IMR-90 (cell line): ENCODE data around the gene CDKN1C. TPM values are rescaled to one million over a fixed set of nuclear protein-coding genes. Genes with fewer than 3 reads are reported as not detected.

Experiments used
- ATAC-seq: fragments of 200-7000 bp; cut with Tn5 transposase; 2 replicates; pipeline ENCODE4 v1.9.1; 2020; ENCODE audit warnings: low read depth, mild to moderate bottlenecking, moderate library complexity
- BruUV-seq: library from RNA; stranded (reverse); fragments of 400-500 nt; replicated peaks from 2 replicates; lab custom pipeline; 2021; lab: Mats Ljungman, UMichigan
- CTCF ChIA-PET: fragments of 300-600 bp; formaldehyde crosslinking; extraction: SDS; loops from one replicate; lab custom pipeline; 2021; ENCODE audit warnings: antibody characterized with exemption; lab: Yijun Ruan, JAX
- POLR2A ChIA-PET: fragments of 300-600 bp; sonication (Branson Sonifier 250); formaldehyde crosslinking; loops from one replicate; lab custom pipeline; 2022; ENCODE audit warnings: antibody characterized with exemption; ENCODE audit not compliant: unreplicated experiment; lab: Charles Lee
- DNase-seq: peaks from one replicate; pipeline ENCODE4 v3.0.0; 2013
- H2AFZ ChIP-seq: replicated peaks from 2 replicates; pipeline ENCODE3; 2013; ENCODE audit warnings: low read length, mild to moderate bottlenecking; ENCODE audit not compliant: poor library complexity
- H2AK5ac ChIP-seq: 2 replicates; pipeline ENCODE4 v1.6.1; 2013; ENCODE audit warnings: low read depth, low read length, inconsistent platforms
- H2AK9ac ChIP-seq: replicated peaks from 2 replicates; pipeline ENCODE3; 2013; ENCODE audit warnings: mild to moderate bottlenecking, low read depth, low read length, moderate library complexity; ENCODE audit not compliant: poor library complexity
- H2BK120ac ChIP-seq: 2 replicates; pipeline ENCODE4 v1.6.1; 2013; ENCODE audit warnings: low read depth, low read length, inconsistent platforms
- H2BK15ac ChIP-seq: 3 replicates; pipeline ENCODE4 v1.6.1; 2013; ENCODE audit warnings: low read depth, low read length, inconsistent platforms
- H2BK20ac ChIP-seq: 2 replicates; pipeline ENCODE4 v1.6.1; 2013; ENCODE audit warnings: low read depth, mild to moderate bottlenecking, inconsistent platforms, low read length, moderate library complexity
- H2BK5ac ChIP-seq: 2 replicates; pipeline ENCODE4 v1.6.1; 2013; ENCODE audit warnings: mild to moderate bottlenecking, low read depth, low read length, inconsistent platforms; ENCODE audit not compliant: poor library complexity, severe bottlenecking
- H3K14ac ChIP-seq: replicated peaks from 2 replicates; pipeline ENCODE4 v1.6.1; 2013; ENCODE audit warnings: low read depth, low read length, inconsistent platforms
- H3K18ac ChIP-seq: 2 replicates; pipeline ENCODE4 v1.6.1; 2013; ENCODE audit warnings: low read depth, low read length, control low read depth
- H3K23ac ChIP-seq: 2 replicates; pipeline ENCODE4 v1.6.1; 2013; ENCODE audit warnings: low read depth, low read length, inconsistent platforms
- H3K27ac ChIP-seq: 2 replicates; pipeline ENCODE4 v1.5.1; 2013; ENCODE audit warnings: mild to moderate bottlenecking, control low read depth, low read length; ENCODE audit not compliant: insufficient read depth
- H3K27me3 ChIP-seq: 2 replicates; pipeline ENCODE4 v1.6.1; 2013; ENCODE audit warnings: low read length; ENCODE audit not compliant: control insufficient read depth, insufficient read depth
- H3K36me3 ChIP-seq: 2 replicates; pipeline ENCODE4 v1.6.1; 2013; ENCODE audit warnings: low read length, mixed read lengths; ENCODE audit not compliant: control insufficient read depth, insufficient read depth
- H3K4ac ChIP-seq: 2 replicates; pipeline ENCODE4 v1.6.1; 2013; ENCODE audit warnings: low read depth, low read length, inconsistent platforms
- H3K4me1 ChIP-seq: 2 replicates; pipeline ENCODE4 v1.6.1; 2013; ENCODE audit warnings: low read length, mixed read lengths; ENCODE audit not compliant: control insufficient read depth, insufficient read depth
- H3K4me2 ChIP-seq: 2 replicates; pipeline ENCODE4 v1.6.1; 2013; ENCODE audit warnings: low read depth, mild to moderate bottlenecking, control low read depth, low read length, moderate library complexity
- H3K4me3 ChIP-seq: 2 replicates; pipeline ENCODE4 v1.5.1; 2013; ENCODE audit warnings: low read depth, mild to moderate bottlenecking, control low read depth, low read length, moderate library complexity; ENCODE audit not compliant: insufficient read depth
- H3K56ac ChIP-seq: 2 replicates; pipeline ENCODE4 v1.6.1; 2013; ENCODE audit warnings: low read length, inconsistent platforms; ENCODE audit not compliant: insufficient read depth; ENCODE audit errors: extremely low read depth
- H3K79me1 ChIP-seq, 2 experiments: 2 replicates each; pipeline ENCODE4 v1.6.1; 2013; ENCODE audit warnings: low read length in 2 of 2, inconsistent platforms in 1 of 2, low read depth in 1 of 2
- H3K9ac ChIP-seq: 2 replicates; pipeline ENCODE4 v1.6.1; 2013; ENCODE audit warnings: low read depth, low read length, control low read depth
- H3K9me1 ChIP-seq: 2 replicates; pipeline ENCODE4 v1.6.1; 2013; ENCODE audit warnings: low read length, inconsistent platforms; ENCODE audit not compliant: insufficient read depth
- H3K9me3 ChIP-seq: 2 replicates; pipeline ENCODE4 v1.6.1; 2013; ENCODE audit warnings: low read length; ENCODE audit not compliant: control insufficient read depth, insufficient read depth
- H4K20me1 ChIP-seq: 2 replicates; pipeline ENCODE4 v1.6.1; 2013; ENCODE audit warnings: low read length, inconsistent platforms; ENCODE audit not compliant: insufficient read depth
- H4K5ac ChIP-seq: 2 replicates; pipeline ENCODE4 v1.6.1; 2013; ENCODE audit warnings: mild to moderate bottlenecking, low read depth, low read length, control low read depth
- H4K8ac ChIP-seq, 2 experiments: 2 replicates each; pipeline ENCODE4 v1.6.1; 2013; ENCODE audit warnings: low read depth in 2 of 2, low read length in 2 of 2, control low read depth in 1 of 2, inconsistent platforms in 1 of 2
- H4K91ac ChIP-seq: 2 replicates; pipeline ENCODE4 v1.6.1; 2013; ENCODE audit warnings: low read depth, low read length, inconsistent platforms; ENCODE audit not compliant: insufficient read depth
- BHLHE40 ChIP-seq: fragments of 150-350 bp; IDR thresholded peaks from 2 replicates; pipeline ENCODE4 v1.6.1; 2016; ENCODE audit warnings: mild to moderate bottlenecking, low read depth, low read length
- CEBPB ChIP-seq: IDR thresholded peaks from 2 replicates; pipeline ENCODE4 v1.6.1; 2012; ENCODE audit warnings: low read depth, low read length, improper control_type of control experiment
- CHD1 ChIP-seq: IDR thresholded peaks from 2 replicates; pipeline ENCODE4 v1.6.1; 2012; ENCODE audit warnings: low read depth, low read length, improper control_type of control experiment
- FOS ChIP-seq: fragments of 150-350 bp; IDR thresholded peaks from 2 replicates; pipeline ENCODE4 v1.6.1; 2016; ENCODE audit warnings: low read depth, low read length
- MAFK ChIP-seq: IDR thresholded peaks from 2 replicates; pipeline ENCODE4 v1.6.1; 2012; ENCODE audit warnings: low read depth, low read length, improper control_type of control experiment
- MAZ ChIP-seq: IDR thresholded peaks from 2 replicates; pipeline ENCODE4 v1.6.1; 2012; ENCODE audit warnings: low read depth, mild to moderate bottlenecking, low read length, improper control_type of control experiment, moderate library complexity, borderline replicate concordance
- MXI1 ChIP-seq: IDR thresholded peaks from 2 replicates; pipeline ENCODE4 v1.6.1; 2012; ENCODE audit warnings: low read depth, mild to moderate bottlenecking, low read length, moderate library complexity, borderline replicate concordance
- NFE2L2 ChIP-seq: fragments of 150-350 bp; IDR thresholded peaks from 2 replicates; pipeline ENCODE4 v1.6.1; 2016; ENCODE audit warnings: low read depth, mild to moderate bottlenecking, low read length
- POLR2A ChIP-seq: IDR thresholded peaks from 2 replicates; pipeline ENCODE4 v1.6.1; 2012; ENCODE audit warnings: mild to moderate bottlenecking, low read depth, low read length
- RAD21 ChIP-seq: IDR thresholded peaks from 2 replicates; pipeline ENCODE4 v1.6.1; 2012; ENCODE audit warnings: low read length, improper control_type of control experiment
- RCOR1 ChIP-seq: IDR thresholded peaks from 2 replicates; pipeline ENCODE4 v1.6.1; 2012; ENCODE audit warnings: mild to moderate bottlenecking, low read length, improper control_type of control experiment; ENCODE audit not compliant: insufficient replicate concordance
- RFX5 ChIP-seq: IDR thresholded peaks from 2 replicates; pipeline ENCODE4 v1.8.0; 2012; ENCODE audit warnings: low read depth, mild to moderate bottlenecking, low read length, moderate library complexity
- SMC3 ChIP-seq: fragments of 150-350 bp; IDR thresholded peaks from 2 replicates; pipeline ENCODE4 v1.6.1; 2016; ENCODE audit warnings: low read depth, mild to moderate bottlenecking, antibody characterized with exemption, low read length, moderate library complexity
- WGBS, 2 experiments: methylation state at CpG; one replicate each; pipeline versions ENCODE4 v1.1.5 to v1.1.7; 2013; ENCODE audit warnings: missing lambda C conversion rate in 2 of 2; ENCODE audit not compliant: insufficient read length in 1 of 2; ENCODE audit errors: extremely low coverage in 2 of 2; 5-methylcytosine and 5-hydroxymethylcytosine counted together
- dilution Hi-C: fragments of 300-500 bp; cut with HindIII; formaldehyde crosslinking; loops from one replicate; pipeline ENCODE4 v1.14.3; 2018; ENCODE audit warnings: low sequenced_read_pairs; ENCODE audit not compliant: unreplicated experiment
- in situ Hi-C: fragments of 300-500 bp; cut with MboI; formaldehyde crosslinking; loops from 3 replicates; pipeline ENCODE4 v1.14.3; 2019; ENCODE audit warnings: low sequenced_read_pairs, inconsistent platforms, mixed read lengths
- intact Hi-C: fragments of 100-400 bp; cut with micrococcal nuclease; formaldehyde crosslinking; loops from 2 replicates; pipeline ENCODE4 v1.10.0; 2022
- polyA plus RNA-seq, 3 experiments: library from polyadenylated mRNA; depleted of rRNA; stranded (reverse); fragments of >200 nt; gene quantifications; 2 replicates each; pipeline ENCODE4 v1.2.3, GENCODE V29; 2012; ENCODE audit warnings: low replicate concordance in 1 of 3
- total RNA-seq: library from RNA; depleted of rRNA; stranded (reverse); fragments of >200 nt; gene quantifications from 2 replicates; pipeline ENCODE4 v1.2.3, GENCODE V29; 2012
- TF ChIP-seq, protein P1 (sequence below): fragments of 150-350 bp; IDR thresholded peaks from 2 replicates; pipeline ENCODE4 v1.6.1; 2016; ENCODE audit warnings: low read depth, mild to moderate bottlenecking, low read length, moderate library complexity, borderline replicate concordance
- TF ChIP-seq, protein P2 (sequence below): conservative IDR thresholded peaks from 2 replicates; pipeline ENCODE4 v1.5.1; 2012; ENCODE audit warnings: mild to moderate bottlenecking, low read depth, low read length, improper control_type of control experiment

The CDKN1C gene
- total and polyA plus RNA-seq, 2 of the 4 experiments (the other 2 are of a cell fraction) = 1.6 to 3.0 TPM

DNA sequence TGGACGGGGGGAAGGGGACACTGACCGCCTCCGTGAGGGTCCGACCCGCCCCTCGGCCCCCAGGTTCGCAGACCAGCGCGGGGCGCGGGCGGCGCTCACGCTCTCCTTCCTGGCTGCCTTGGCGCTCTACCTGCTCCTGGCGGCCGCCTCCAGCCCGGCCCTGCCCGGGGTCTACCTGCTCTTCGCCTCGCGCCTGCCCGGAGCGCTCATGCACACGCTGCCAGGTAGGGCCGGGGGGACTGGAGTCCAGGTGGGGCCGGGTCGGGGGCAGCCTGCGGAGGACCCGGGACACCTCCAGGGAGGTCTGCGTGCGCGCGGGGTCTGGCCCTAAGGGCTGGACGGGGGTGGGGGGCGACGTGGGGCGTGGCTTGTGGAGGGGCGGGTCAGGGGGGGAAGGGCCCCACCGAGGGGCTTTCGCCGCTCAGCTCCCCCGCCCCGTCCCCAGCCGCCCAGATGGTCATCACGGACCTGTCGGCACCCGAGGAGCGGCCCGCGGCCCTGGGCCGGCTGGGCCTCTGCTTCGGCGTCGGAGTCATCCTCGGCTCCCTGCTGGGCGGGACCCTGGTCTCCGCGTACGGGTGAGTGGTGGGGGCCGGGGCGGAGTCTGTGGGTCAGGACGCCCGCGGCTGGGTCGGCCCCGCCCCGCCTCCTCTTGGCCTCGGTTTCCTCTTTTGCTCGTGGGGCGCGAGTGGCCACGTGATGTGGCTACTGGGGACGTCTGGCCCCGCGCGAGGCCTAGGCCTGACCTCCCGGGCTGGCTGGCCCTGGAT lies 23.7 kb upstream of the CDKN1C start:
- Histone ChIP-seq H3K23ac (no peak overlapping the region), H4K91ac (no peak overlapping the region), H3K4me3 (no peak overlapping the region), H2AFZ (no peak overlapping the region), H3K14ac (no peak overlapping the region), H2AK5ac (no peak overlapping the region), H2BK15ac (no peak overlapping the region), H3K27ac (no peak overlapping the region), H4K5ac (no peak overlapping the region), H2AK9ac (no peak overlapping the region), H3K36me3 (peaks cover 2% of the 10 kb centered on the region; the same call in 1 of the 2 replicates), H2BK20ac (no peak overlapping the region), H3K79me1 (peaks cover 0 to 7% of the 10 kb centered on the region in 2 experiments; a peak in 2 of 4 replicates), H4K8ac (no peak overlapping the region), H2BK120ac (no peak overlapping the region), H3K18ac (no peak overlapping the region), H4K20me1 (no peaks in the 10 kb centered on the region), H2BK5ac (no peak overlapping the region), H3K27me3 (no peaks in the 10 kb centered on the region), H3K4ac (no peak overlapping the region), H3K9me3 (peaks cover 3% of the 10 kb centered on the region; the same call in 1 of the 2 replicates), H3K4me2 (no peak overlapping the region), H3K4me1 (peaks cover 16% of the 10 kb centered on the region), H3K9ac (no peak overlapping the region), H3K9me1 (peaks cover 11% of the 10 kb centered on the region), H3K56ac (no peak overlapping the region)
- CTCF ChIA-PET = no interaction called here
- dilution Hi-C loops = no loop called here
- intact Hi-C loops = no loop called here
- in situ Hi-C loops = no loop called here
- DNase-seq (no peak), ATAC-seq (no peak)
- WGBS, 2 experiments = 42% methylated on average over 37 of the region's 78 CpGs; no CpG with 5 or more reads in 1 of the 2 experiments
- POLR2A ChIA-PET = no interaction called here
- BruUV-seq = no TSS peak
- TF ChIP-seq MAZ (no peak), MAFK (no peak), SMC3 (no peak), MXI1 (no peak), CEBPB (no peak), BHLHE40 (no peak), FOS (no peak), CHD1 (no peak), RCOR1 (no peak), POLR2A (no peak), NFE2L2 (no peak), RAD21 (no peak), RFX5 (no peak)
- TF ChIP-seq, protein P1, sequence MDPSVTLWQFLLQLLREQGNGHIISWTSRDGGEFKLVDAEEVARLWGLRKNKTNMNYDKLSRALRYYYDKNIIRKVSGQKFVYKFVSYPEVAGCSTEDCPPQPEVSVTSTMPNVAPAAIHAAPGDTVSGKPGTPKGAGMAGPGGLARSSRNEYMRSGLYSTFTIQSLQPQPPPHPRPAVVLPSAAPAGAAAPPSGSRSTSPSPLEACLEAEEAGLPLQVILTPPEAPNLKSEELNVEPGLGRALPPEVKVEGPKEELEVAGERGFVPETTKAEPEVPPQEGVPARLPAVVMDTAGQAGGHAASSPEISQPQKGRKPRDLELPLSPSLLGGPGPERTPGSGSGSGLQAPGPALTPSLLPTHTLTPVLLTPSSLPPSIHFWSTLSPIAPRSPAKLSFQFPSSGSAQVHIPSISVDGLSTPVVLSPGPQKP = no peak
- TF ChIP-seq, protein P2, sequence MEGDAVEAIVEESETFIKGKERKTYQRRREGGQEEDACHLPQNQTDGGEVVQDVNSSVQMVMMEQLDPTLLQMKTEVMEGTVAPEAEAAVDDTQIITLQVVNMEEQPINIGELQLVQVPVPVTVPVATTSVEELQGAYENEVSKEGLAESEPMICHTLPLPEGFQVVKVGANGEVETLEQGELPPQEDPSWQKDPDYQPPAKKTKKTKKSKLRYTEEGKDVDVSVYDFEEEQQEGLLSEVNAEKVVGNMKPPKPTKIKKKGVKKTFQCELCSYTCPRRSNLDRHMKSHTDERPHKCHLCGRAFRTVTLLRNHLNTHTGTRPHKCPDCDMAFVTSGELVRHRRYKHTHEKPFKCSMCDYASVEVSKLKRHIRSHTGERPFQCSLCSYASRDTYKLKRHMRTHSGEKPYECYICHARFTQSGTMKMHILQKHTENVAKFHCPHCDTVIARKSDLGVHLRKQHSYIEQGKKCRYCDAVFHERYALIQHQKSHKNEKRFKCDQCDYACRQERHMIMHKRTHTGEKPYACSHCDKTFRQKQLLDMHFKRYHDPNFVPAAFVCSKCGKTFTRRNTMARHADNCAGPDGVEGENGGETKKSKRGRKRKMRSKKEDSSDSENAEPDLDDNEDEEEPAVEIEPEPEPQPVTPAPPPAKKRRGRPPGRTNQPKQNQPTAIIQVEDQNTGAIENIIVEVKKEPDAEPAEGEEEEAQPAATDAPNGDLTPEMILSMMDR = no peak
